Esophagus muscularis mucosa (tissue), 4 donors: Measurements from ENCODE around the gene TUT7. TPM values are rescaled to one million over a fixed set of nuclear protein-coding genes. Genes with fewer than 3 reads are reported as not detected.

Experiments used
- DNase-seq: peaks from one replicate; pipeline ENCODE4 v3.0.0-alpha.2; 2017; ENCODE audit errors: extremely low spot score
- H3K27ac ChIP-seq, 4 donors: fragments of 200-600 bp; sonication (generic); replicated peaks in 1 of 4; 1 replicate in 3 of 4; 2 replicates in 1 of 4; pipeline ENCODE4 v1.5.1; 2016 to 2019; ENCODE audit warnings: mild to moderate bottlenecking in 1 of 4
- H3K27me3 ChIP-seq, 4 donors: fragments of 200-600 bp; sonication (generic); one replicate each; pipeline versions ENCODE4 v1.5.1 to v1.6.0; 2016 to 2019
- H3K36me3 ChIP-seq, 4 donors: fragments of 200-600 bp; sonication (generic); one replicate each; pipeline ENCODE4 v1.5.1; 2016 to 2019
- H3K4me1 ChIP-seq, 4 donors: fragments of 200-600 bp; sonication (generic); one replicate each; pipeline ENCODE4 v1.5.1; 2016 to 2019
- H3K4me3 ChIP-seq, 4 donors: fragments of 200-600 bp; sonication (generic); 1 replicate in 2 of 4; 2 replicates in 2 of 4; pipeline ENCODE4 v1.5.1; 2016 to 2019; ENCODE audit warnings: mild to moderate bottlenecking in 4 of 4, moderate library complexity in 1 of 4
- H3K9me3 ChIP-seq, 4 donors: fragments of 200-600 bp; sonication (generic); 1 replicate in 3 of 4; 2 replicates in 1 of 4; pipeline ENCODE4 v1.5.1; 2016 to 2019
- CTCF ChIP-seq, 3 experiments: fragments of 200-600 bp in 2 of 3; fragments of 450-650 bp in 1 of 3; sonication (generic) in 2 of 3; IDR thresholded peaks; one replicate each; pipeline ENCODE4 v1.5.1; 2017 to 2019; ENCODE audit warnings: antibody characterized with exemption in 3 of 3, mild to moderate bottlenecking in 2 of 3, moderate library complexity in 1 of 3
- EP300 ChIP-seq: sonication (generic); formaldehyde crosslinking; IDR thresholded peaks from one replicate; pipeline ENCODE4 v1.6.1; 2017; ENCODE audit warnings: antibody characterized with exemption
- POLR2A ChIP-seq: fragments of 450-650 bp; IDR thresholded peaks from one replicate; pipeline ENCODE4 v1.6.1; 2017; ENCODE audit warnings: antibody characterized with exemption, moderate library complexity, mild to moderate bottlenecking, low read depth
- POLR2AphosphoS5 ChIP-seq, 2 donors: sonication (generic); formaldehyde crosslinking; IDR thresholded peaks; one replicate each; pipeline ENCODE4 v1.6.1; 2017; ENCODE audit warnings: antibody characterized with exemption in 2 of 2
- WGBS: methylation state at CpG from one replicate; pipeline ENCODE4 v1.1.5; 2018; 5-methylcytosine and 5-hydroxymethylcytosine counted together
- intact Hi-C: fragments of 100-400 bp; cut with DNase I; formaldehyde crosslinking; loops from one replicate; pipeline ENCODE4 v1.15.1; 2023
- total RNA-seq, 4 donors: library from RNA; depleted of rRNA; stranded (reverse); fragments of >200 nt; gene quantifications; one replicate each; pipeline versions ENCODE4 v1.1.0 to v1.2.1, GENCODE V29; 2016

TUT7 gene
- total RNA-seq, 4 donors from 2014 or later: 24.5 to 33.0 (median 30.9) TPM

DNA sequence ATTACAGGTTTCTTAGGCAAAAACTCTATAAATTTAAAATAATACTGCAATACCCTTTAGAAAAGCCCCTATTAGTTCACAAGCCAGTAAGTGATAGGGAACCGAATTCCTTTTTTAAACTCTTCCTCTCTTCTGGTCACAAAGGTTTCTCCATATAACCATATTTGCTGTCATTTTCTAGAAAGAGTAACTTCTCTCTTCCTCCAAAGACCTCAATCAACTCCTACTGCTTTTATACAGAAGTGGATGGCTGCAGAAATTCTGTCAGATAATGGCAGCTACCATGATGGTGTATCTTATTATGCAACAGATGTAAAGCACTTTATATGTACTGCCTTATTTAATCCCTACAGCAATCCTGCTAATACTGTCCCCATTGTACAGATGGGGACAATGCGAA lies 6.2 kb downstream of the TUT7 start:
- no peak overlapping the region for H3K27ac ChIP-seq
- TF ChIP-seq CTCF (IDR thresholded peaks at IDR 0.05) (no peak), EP300 (no peak), POLR2A (no peak), POLR2AphosphoS5 (IDR thresholded peaks at IDR 0.05) (no peak)
- H3K9me3 ChIP-seq: no peaks in the 10 kb centered on the region
- intact Hi-C loops: no loop called here
- H3K4me1 ChIP-seq: peaks cover 49 to 68% (median 63%) of the 10 kb centered on the region in 4 donors
- peaks cover 17 to 51% (median 31%) of the 10 kb centered on the region in 4 donors for H3K36me3 ChIP-seq
- no peaks in the 10 kb centered on the region for H3K27me3 ChIP-seq
- WGBS: 83% methylated on average over 2 of the region's 2 CpGs
- H3K4me3 ChIP-seq: no peak overlapping the region
- no peak for DNase-seq

DNA sequence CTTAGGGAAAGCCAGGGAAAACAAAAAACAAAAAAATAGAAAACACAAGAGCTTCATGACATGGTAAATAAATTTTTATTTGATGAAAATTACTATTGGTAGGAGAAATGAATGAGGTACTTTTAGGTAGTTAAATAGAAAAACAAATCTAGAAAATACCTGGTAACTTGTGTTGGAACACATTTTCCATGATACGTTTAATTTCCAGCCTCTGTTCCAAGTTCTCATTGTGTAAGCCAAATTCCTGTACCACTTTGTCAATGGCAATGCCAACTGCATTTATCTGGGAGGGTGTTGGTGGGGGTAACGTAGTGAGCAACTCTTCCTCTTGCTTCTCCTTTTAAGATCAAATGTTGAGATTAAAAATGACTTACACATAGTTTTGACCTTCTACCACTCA lies 9.4 kb downstream of the TUT7 start:
- no peak for TF ChIP-seq POLR2A
- TF ChIP-seq EP300: no peak
- TF ChIP-seq CTCF (IDR thresholded peaks at IDR 0.05): no peak
- no peak for TF ChIP-seq POLR2AphosphoS5 (IDR thresholded peaks at IDR 0.05)
- peaks cover 36 to 64% (median 56%) of the 10 kb centered on the region in 4 donors for H3K36me3 ChIP-seq
- no peak for DNase-seq
- no peak overlapping the region for H3K4me3 ChIP-seq
- WGBS: 67% methylated on average over 2 of the region's 2 CpGs
- H3K9me3 ChIP-seq: no peaks in the 10 kb centered on the region
- intact Hi-C loops: no loop called here
- peaks cover 21 to 37% (median 31%) of the 10 kb centered on the region in 4 donors for H3K4me1 ChIP-seq
- no peaks in the 10 kb centered on the region for H3K27me3 ChIP-seq
- H3K27ac ChIP-seq: no peak overlapping the region

DNA sequence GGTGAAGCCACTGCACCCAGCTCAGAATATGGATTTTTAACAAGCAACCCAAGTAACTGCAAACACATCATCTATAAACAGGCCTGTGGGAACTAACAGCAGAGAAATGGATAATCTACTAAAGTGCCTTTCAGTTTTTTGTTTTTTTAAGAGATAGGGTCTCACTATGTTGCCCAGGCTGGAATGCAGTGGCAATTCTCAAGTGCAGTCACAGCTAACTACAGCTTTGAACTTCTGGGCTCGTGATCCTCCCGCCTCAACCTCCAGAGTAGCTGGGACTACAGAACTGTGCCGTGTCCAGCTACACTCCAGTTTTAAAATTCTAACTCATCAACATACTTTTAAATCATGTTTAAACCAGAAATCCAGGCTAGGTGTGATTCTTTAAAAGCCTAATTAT lies 11.9 kb downstream of the TUT7 start:
- Histone ChIP-seq H3K27me3 (no peaks in the 10 kb centered on the region), H3K36me3 (peaks cover 59 to 90% (median 81%) of the 10 kb centered on the region in 4 donors), H3K27ac (no peak overlapping the region), H3K4me3 (no peak overlapping the region), H3K9me3 (no peaks in the 10 kb centered on the region), H3K4me1 (peaks cover 6 to 12% (median 10%) of the 10 kb centered on the region in 4 donors)
- intact Hi-C loops: no loop called here
- no peak for TF ChIP-seq EP300
- TF ChIP-seq CTCF (IDR thresholded peaks at IDR 0.05): no peak
- TF ChIP-seq POLR2A: no peak
- TF ChIP-seq POLR2AphosphoS5 (IDR thresholded peaks at IDR 0.05): no peak
- 94% methylated on average over 3 of the region's 3 CpGs for WGBS
- no peak for DNase-seq

GRCh38 chr9:86341007-86341491 lies 13.2 kb downstream of the TUT7 start:
- intact Hi-C loops: no loop called here
- no peak for DNase-seq
- H3K27ac ChIP-seq: no peak overlapping the region
- TF ChIP-seq EP300: no peak
- TF ChIP-seq CTCF (IDR thresholded peaks at IDR 0.05): no peak
- TF ChIP-seq POLR2A: no peak
- TF ChIP-seq POLR2AphosphoS5 (IDR thresholded peaks at IDR 0.05): no peak
- WGBS: 81% methylated on average over 3 of the region's 3 CpGs
- no peak overlapping the region for H3K4me3 ChIP-seq
- no peaks in the 10 kb centered on the region for H3K27me3 ChIP-seq
- peaks cover 68 to 98% (median 90%) of the 10 kb centered on the region in 4 donors for H3K36me3 ChIP-seq
- no peaks in the 10 kb centered on the region for H3K4me1 ChIP-seq
- no peaks in the 10 kb centered on the region for H3K9me3 ChIP-seq
